CD14-positive monocyte (primary cell): ENCODE data around the gene TANC1. TPM values are rescaled to one million over a fixed set of nuclear protein-coding genes. Genes with fewer than 3 reads are reported as not detected.

Source experiments
- DNase-seq, 3 donors: peaks; one replicate each; pipeline ENCODE4 v3.0.0-alpha.2; 2011 to 2022
- H2AFZ ChIP-seq: 2 replicates; pipeline ENCODE4 v1.6.0; 2012; ENCODE audit warnings: mild to moderate bottlenecking, low read depth, low read length, inconsistent platforms; ENCODE audit not compliant: insufficient read depth, poor library complexity, severe bottlenecking
- H3K27ac ChIP-seq, 2 donors: 1 replicate in 1 of 2; 2 replicates in 1 of 2; pipeline ENCODE4 v1.5.1; 2012 to 2013; ENCODE audit warnings: low read length in 2 of 2, control low read depth in 1 of 2, inconsistent platforms in 1 of 2, low read depth in 1 of 2, mild to moderate bottlenecking in 1 of 2
- H3K27me3 ChIP-seq, 2 donors: one replicate each; pipeline versions ENCODE4 v1.6.0 to v1.6.1; 2011 to 2013; ENCODE audit warnings: low read length in 2 of 2; ENCODE audit not compliant: control insufficient read depth in 2 of 2, insufficient read depth in 2 of 2
- H3K36me3 ChIP-seq, 2 donors: replicated peaks in 1 of 2; 1 replicate in 1 of 2; 2 replicates in 1 of 2; pipeline versions ENCODE4 v1.5.1 to v1.6.1; 2012 to 2013; ENCODE audit warnings: low read length in 2 of 2, control low read depth in 1 of 2, inconsistent platforms in 1 of 2, mild to moderate bottlenecking in 1 of 2; ENCODE audit not compliant: insufficient read depth in 2 of 2, control insufficient read depth in 1 of 2
- H3K4me1 ChIP-seq, 2 donors: 1 replicate in 1 of 2; 2 replicates in 1 of 2; pipeline versions ENCODE4 v1.5.1 to v1.6.1; 2012 to 2013; ENCODE audit warnings: low read length in 2 of 2, control low read depth in 1 of 2, inconsistent platforms in 1 of 2, mild to moderate bottlenecking in 1 of 2, moderate library complexity in 1 of 2; ENCODE audit not compliant: insufficient read depth in 2 of 2, control insufficient read depth in 1 of 2
- H3K4me2 ChIP-seq: replicated peaks from 2 replicates; pipeline ENCODE3; 2012; ENCODE audit warnings: low read length, moderate library complexity, mild to moderate bottlenecking; ENCODE audit not compliant: poor library complexity, severe bottlenecking; ENCODE audit errors: extremely low read depth
- H3K4me3 ChIP-seq, 3 experiments: fragments of 200-600 bp in 1 of 3; sonication (generic) in 1 of 3; replicated peaks in 1 of 3; 1 replicate in 2 of 3; 2 replicates in 1 of 3; pipeline ENCODE4 v1.5.1; 2011 to 2013; ENCODE audit warnings: low read length in 3 of 3, mild to moderate bottlenecking in 3 of 3, control low read depth in 2 of 3, low read depth in 2 of 3, inconsistent platforms in 1 of 3, moderate library complexity in 1 of 3
- H3K79me2 ChIP-seq: 2 replicates; pipeline ENCODE4 v1.6.0; 2012; ENCODE audit warnings: mild to moderate bottlenecking, control low read depth, inconsistent platforms, low read length, moderate library complexity; ENCODE audit not compliant: insufficient read depth
- H3K9ac ChIP-seq: 2 replicates; pipeline ENCODE4 v1.6.0; 2017; ENCODE audit warnings: low read length, mild to moderate bottlenecking; ENCODE audit not compliant: insufficient read depth, poor library complexity, severe bottlenecking
- H3K9me3 ChIP-seq, 2 donors: replicated peaks in 1 of 2; 1 replicate in 1 of 2; 2 replicates in 1 of 2; pipeline versions ENCODE4 v1.5.1 to v1.6.1; 2012 to 2013; ENCODE audit warnings: low read length in 2 of 2, control low read depth in 1 of 2; ENCODE audit not compliant: control insufficient read depth in 1 of 2, insufficient read depth in 1 of 2
- H4K20me1 ChIP-seq: 2 replicates; pipeline ENCODE4 v1.6.0; 2012; ENCODE audit warnings: mild to moderate bottlenecking, low read length, control low read depth, moderate library complexity; ENCODE audit not compliant: insufficient read depth
- H3K27ac Mint-ChIP-seq, 7 donors: one replicate each; pipeline ENCODE4 v1.8.0; 2020; ENCODE audit warnings: mild to moderate bottlenecking in 7 of 7, mixed read lengths in 7 of 7, moderate library complexity in 6 of 7, inconsistent platforms in 2 of 7
- H3K27me3 Mint-ChIP-seq, 3 donors: one replicate each; pipeline ENCODE4 v1.8.0; 2021 to 2022; ENCODE audit warnings: low read depth in 3 of 3, mild to moderate bottlenecking in 3 of 3, mixed read lengths in 3 of 3, moderate library complexity in 3 of 3, inconsistent platforms in 1 of 3
- H3K36me3 Mint-ChIP-seq, 2 donors: one replicate each; pipeline ENCODE4 v1.8.0; 2020; ENCODE audit warnings: mixed read lengths in 2 of 2, inconsistent platforms in 1 of 2, mild to moderate bottlenecking in 1 of 2
- H3K4me1 Mint-ChIP-seq: one replicate; pipeline ENCODE4 v1.8.0; 2020; ENCODE audit warnings: mild to moderate bottlenecking, mixed read lengths
- H3K4me3 Mint-ChIP-seq, 2 donors: one replicate each; pipeline ENCODE4 v1.8.0; 2020; ENCODE audit warnings: mild to moderate bottlenecking in 2 of 2, mixed read lengths in 2 of 2, moderate library complexity in 1 of 2
- H3K9me3 Mint-ChIP-seq, 7 donors: one replicate each; pipeline ENCODE4 v1.8.0; 2020 to 2022; ENCODE audit warnings: mixed read lengths in 7 of 7, mild to moderate bottlenecking in 6 of 7, moderate library complexity in 6 of 7, inconsistent platforms in 2 of 7
- WGBS: methylation state at CpG from one replicate; pipeline ENCODE4 v1.1.5; 2013; ENCODE audit warnings: missing lambda C conversion rate; ENCODE audit not compliant: insufficient coverage; 5-methylcytosine and 5-hydroxymethylcytosine counted together
- intact Hi-C, 2 donors: fragments of 100-400 bp; cut with micrococcal nuclease; formaldehyde crosslinking; loops; one replicate each; pipeline versions ENCODE4 v1.15.0 to v1.15.1; 2023
- polyA plus RNA-seq, 3 donors: library from polyadenylated mRNA; depleted of rRNA in 1 of 3; unstranded in 2 of 3; stranded (reverse) in 1 of 3; fragments of 300-500 nt in 2 of 3; fragments of >200 nt in 1 of 3; fragmentation: Illumina TruSeq in 2 of 3; gene quantifications; 1 replicate in 2 of 3; 2 replicates in 1 of 3; pipeline ENCODE4 v1.2.3, GENCODE V29; 2012 to 2021
- TF ChIP-seq, protein P1 (sequence below): fragments of 200-600 bp; IDR thresholded peaks from one replicate; pipeline ENCODE4 v1.8.0; 2022; ENCODE audit warnings: antibody characterized with exemption, mild to moderate bottlenecking

TANC1 gene
- polyA plus RNA-seq, 3 donors: 0.04 TPM; not detected in 2

DNA sequence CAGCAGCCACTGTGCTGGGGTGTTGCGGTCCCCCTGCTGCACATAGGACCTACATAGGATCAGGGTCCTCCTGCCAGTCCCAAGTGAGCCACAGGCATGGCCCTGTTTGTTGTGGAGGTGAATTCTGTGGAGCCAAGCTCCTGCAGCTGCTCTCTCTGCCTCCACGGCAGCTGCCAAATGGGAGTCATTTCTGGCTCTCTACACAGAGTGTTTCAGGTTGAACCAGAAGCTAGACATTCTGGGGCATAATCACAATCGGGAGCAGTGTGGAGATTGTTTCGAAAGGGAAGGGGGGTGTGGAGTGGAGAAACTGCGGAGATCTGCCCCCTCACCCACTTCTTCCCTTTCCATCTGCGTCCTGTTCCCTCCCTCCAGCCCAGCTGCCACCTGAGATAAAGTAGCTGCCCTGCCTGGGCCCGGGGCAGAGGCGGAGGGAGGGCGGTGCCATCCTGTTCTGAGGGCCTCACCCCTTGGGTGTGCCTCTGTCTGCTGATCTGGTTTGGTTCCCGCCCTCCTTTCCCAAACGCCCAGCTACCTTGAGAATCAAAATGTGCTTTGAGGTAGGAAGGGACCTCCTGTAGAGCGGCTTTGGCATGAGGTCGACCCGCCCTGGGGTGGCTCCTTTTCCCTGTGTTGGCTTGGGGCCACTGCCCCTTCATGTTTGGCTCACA is 178.7 kb downstream of the TANC1 start:
- Histone ChIP-seq H3K27ac (no peak overlapping the region), H3K9me3 (no peaks in the 10 kb centered on the region), H3K4me2 (peak overlapping the region; percentile 46), H4K20me1 (no peaks in the 10 kb centered on the region), H3K9ac (peak overlapping the region; percentile 12), H3K36me3 (no peaks in the 10 kb centered on the region), H3K27me3 (no peaks in the 10 kb centered on the region), H3K4me3 (peak overlapping the region in 1 of 3 experiments; percentile 38), H2AFZ (peak overlapping the region; percentile 67), H3K79me2 (no peaks in the 10 kb centered on the region), H3K4me1 (peaks cover 18 to 22% of the 10 kb centered on the region in 2 donors)
- H3K27ac Mint-ChIP-seq: peak overlapping the region in 2 of 7 donors; percentile 32 to 81
- TF ChIP-seq, protein P1, sequence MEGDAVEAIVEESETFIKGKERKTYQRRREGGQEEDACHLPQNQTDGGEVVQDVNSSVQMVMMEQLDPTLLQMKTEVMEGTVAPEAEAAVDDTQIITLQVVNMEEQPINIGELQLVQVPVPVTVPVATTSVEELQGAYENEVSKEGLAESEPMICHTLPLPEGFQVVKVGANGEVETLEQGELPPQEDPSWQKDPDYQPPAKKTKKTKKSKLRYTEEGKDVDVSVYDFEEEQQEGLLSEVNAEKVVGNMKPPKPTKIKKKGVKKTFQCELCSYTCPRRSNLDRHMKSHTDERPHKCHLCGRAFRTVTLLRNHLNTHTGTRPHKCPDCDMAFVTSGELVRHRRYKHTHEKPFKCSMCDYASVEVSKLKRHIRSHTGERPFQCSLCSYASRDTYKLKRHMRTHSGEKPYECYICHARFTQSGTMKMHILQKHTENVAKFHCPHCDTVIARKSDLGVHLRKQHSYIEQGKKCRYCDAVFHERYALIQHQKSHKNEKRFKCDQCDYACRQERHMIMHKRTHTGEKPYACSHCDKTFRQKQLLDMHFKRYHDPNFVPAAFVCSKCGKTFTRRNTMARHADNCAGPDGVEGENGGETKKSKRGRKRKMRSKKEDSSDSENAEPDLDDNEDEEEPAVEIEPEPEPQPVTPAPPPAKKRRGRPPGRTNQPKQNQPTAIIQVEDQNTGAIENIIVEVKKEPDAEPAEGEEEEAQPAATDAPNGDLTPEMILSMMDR: no peak
- peaks cover 0 to 2% (median 2%) of the 10 kb centered on the region in 3 donors for H3K27me3 Mint-ChIP-seq
- no peak for DNase-seq
- H3K36me3 Mint-ChIP-seq: no peaks in the 10 kb centered on the region
- no peaks in the 10 kb centered on the region for H3K9me3 Mint-ChIP-seq
- 13% methylated on average over 8 of the region's 14 CpGs for WGBS
- intact Hi-C loops: no loop called here
- H3K4me3 Mint-ChIP-seq: peak overlapping the region in 1 of 2 donors; percentile 73
- peaks cover 25% of the 10 kb centered on the region for H3K4me1 Mint-ChIP-seq

DNA sequence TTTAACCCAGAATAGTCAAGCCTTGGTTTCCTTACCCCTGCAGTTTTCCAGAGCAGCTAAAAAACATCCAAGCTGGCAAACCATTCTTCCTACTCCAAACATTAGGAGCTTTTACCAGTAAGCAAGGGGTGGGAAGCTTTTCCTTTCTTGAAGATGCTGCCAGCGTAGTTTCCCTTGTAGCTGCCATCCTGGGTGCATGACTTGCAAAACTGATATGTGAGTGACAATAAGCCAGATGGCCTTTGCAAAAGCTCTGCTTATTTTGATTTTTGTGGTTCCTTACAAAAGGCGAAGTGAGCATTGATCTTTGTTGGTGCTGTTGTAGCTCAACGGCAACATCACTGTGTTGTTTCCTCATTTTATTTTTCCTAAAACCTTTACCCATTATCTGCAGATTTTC is 179.2 kb downstream of the TANC1 start:
- WGBS: no CpG with 5 or more reads among the region's 3 CpGs
- peaks cover 0 to 2% (median 2%) of the 10 kb centered on the region in 3 donors for H3K27me3 Mint-ChIP-seq
- DNase-seq: no peak
- Histone ChIP-seq H3K4me1 (peaks cover 18 to 22% of the 10 kb centered on the region in 2 donors), H3K27ac (no peak overlapping the region), H3K9me3 (no peaks in the 10 kb centered on the region), H3K27me3 (no peaks in the 10 kb centered on the region), H3K4me2 (peak overlapping the region; percentile 46), H3K79me2 (no peaks in the 10 kb centered on the region), H2AFZ (peak overlapping the region; percentile 67), H3K4me3 (peak overlapping the region in 1 of 3 experiments; percentile 38), H4K20me1 (no peaks in the 10 kb centered on the region), H3K36me3 (no peaks in the 10 kb centered on the region), H3K9ac (peak overlapping the region; percentile 12)
- no peaks in the 10 kb centered on the region for H3K36me3 Mint-ChIP-seq
- intact Hi-C loops: no loop called here
- peaks cover 25% of the 10 kb centered on the region for H3K4me1 Mint-ChIP-seq
- H3K27ac Mint-ChIP-seq: no peak overlapping the region
- TF ChIP-seq, protein P1: no peak
- no peaks in the 10 kb centered on the region for H3K9me3 Mint-ChIP-seq
- peak overlapping the region in 1 of 2 donors; percentile 73 for H3K4me3 Mint-ChIP-seq
